Ishikawa (cell line): ENCODE results near the gene NRXN3.

Experiments
- EP300 ChIP-seq: IDR thresholded peaks from 2 replicates; pipeline ENCODE4 v1.6.1; 2012; ENCODE audit warnings: borderline replicate concordance
- FOXM1 ChIP-seq: IDR thresholded peaks from 2 replicates; pipeline ENCODE4 v1.6.1; 2012; ENCODE audit warnings: low read depth, borderline replicate concordance
- RAD21 ChIP-seq: IDR thresholded peaks from 2 replicates; pipeline ENCODE4 v1.6.1; 2012; ENCODE audit warnings: low read depth
- REST ChIP-seq: IDR thresholded peaks from 2 replicates; pipeline ENCODE4 v1.6.1; 2012; ENCODE audit warnings: low read depth, mild to moderate bottlenecking

GRCh38 chr14:79157369-79157768 is 987.2 kb downstream of the NRXN3 start:
- TF ChIP-seq REST (no peak), EP300 (no peak), RAD21 (no peak), FOXM1 (no peak)
